ENCODE data around the gene TPCN2.

The TPCN2 gene

DNA sequence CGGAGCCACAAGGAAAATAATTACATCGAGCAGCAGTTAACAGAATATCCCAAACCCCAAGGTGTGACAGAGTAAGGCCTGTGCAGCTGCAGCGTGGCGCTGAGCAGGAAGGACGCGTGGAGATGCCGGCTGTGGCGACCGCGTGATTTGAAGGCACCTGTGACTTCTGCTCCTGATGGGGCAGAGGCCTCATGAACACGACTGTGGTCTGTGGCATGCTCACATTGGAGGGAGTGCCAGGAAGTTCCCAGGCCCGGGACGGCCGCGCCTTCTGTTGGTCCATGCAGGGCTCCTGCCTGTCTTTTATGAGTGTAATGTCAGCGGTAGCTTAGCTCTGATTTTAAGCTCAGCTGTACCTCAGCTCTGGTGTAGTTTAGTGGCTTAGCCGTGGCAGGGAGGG, 50.4 kb downstream of the TPCN2 start:
- no peak for DNase-seq

GRCh38 chr11:69100454-69101114, 51.9 kb downstream of the TPCN2 start:
- DNase-seq, result no peak

DNA sequence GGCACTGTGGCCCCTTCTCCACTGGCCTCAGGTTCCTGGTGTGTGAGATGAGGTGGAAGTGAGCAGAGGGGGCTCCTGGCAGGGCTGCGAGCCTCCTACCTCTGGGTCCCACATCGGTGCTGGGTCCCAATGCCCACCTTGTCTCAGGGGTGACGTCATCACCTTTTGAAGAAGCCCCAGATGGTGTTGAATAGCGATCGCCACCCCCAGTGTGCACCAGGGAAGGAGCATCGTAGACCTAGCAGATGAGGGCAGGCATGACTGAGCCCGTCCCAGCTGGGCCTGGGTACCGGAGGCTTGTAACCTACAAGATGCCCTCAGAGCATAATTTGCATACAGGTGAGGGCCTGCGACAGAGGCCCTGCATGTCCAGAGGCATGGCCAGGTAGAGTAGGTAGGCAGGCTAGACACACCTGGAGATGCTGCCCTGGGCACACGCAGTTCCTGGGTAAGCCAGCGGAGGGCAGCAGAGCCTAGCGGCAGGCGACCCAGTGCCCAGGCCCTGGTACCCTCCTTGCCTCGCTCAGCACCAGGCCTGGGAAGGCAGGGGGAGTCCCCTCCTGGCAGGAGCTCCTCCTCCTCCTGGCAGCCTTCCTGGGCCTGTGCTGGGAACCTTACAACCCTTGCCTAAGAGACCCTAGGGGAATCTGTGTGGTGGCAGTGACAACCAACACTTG, 52.5 kb downstream of the TPCN2 start:
- peak; percentile 52 for DNase-seq

DNA sequence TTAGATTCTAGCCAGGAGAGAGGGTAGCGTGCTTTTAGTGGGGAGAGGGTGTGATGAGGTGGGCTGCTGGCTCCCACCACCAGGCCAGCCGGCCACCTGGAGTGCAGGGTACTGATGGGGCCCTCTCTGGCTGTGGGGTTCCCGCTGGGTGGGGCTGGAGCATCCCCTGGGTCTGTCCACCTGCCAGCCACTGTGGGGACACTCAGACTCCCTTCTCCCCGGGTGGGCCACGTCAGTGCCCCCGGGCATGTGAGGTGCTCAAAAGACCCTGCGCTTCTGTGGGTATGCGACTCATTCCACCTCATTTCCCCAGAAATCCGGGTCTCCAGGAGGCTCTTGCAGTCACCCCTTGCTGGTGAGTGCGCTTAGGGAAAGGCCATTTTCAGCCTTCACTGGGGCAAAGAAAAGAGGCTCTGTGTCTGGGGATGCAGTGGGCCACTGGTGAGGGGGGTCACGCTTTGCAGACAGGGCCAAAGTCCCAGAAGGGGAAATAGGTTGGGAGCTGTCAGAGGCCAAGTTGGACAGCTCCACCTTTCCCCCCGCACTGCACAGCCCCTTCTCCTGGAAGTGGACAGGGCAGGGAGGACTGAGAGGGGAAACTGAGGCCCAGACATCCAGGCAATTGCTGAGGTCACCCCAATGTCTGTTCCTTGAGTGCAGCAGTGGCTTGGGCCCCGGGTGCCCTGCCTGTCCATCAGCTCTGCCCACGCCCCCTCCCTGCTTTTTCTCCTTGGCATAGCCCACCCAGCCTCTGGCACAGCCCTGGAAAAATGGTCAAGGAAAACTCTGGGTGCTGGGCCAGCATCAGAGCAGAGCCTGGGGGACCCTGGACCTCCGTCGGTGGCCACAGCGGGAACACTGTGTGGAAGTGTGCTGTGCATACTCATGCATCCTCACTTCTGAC, 53.3 kb downstream of the TPCN2 start:
- no peak for DNase-seq

GRCh38 chr11:69102732-69103615, 54.2 kb downstream of the TPCN2 start:
- no peak for DNase-seq

DNA sequence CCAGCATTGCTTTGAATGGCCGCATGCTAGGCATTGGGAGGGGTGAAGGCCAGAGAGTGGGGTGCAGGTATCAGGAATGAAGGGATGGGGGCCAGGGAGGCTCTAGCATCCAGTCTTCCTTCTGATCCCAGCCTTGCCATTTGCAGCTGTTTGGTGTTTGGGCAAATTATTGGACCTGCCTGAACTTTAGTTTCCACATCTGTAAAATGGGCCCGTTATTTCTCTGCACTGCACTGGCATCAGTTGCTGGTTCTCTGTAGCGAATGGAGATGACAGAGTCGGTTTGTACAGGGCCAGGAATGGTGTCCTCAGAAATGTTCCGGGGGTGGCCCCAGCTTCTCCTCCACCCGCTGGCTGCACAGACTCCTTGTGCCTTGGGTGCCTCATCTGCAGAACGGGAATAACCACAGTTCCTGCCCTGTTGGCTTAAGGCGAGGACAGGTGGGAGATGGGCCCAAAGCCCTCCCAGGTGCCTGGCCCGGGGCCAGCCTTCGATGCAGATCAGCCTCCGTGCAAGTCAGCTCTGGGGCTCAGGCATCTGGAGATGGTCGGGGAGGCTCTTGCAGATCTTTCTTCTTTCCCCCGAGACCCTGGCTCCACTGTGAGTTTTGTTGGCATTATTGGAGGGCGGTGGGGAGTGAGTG, 55.6 kb downstream of the TPCN2 start:
- no peak for DNase-seq

GRCh38 chr11:69104856-69105395, 56.2 kb downstream of the TPCN2 start:
- DNase-seq, result no peak

DNA sequence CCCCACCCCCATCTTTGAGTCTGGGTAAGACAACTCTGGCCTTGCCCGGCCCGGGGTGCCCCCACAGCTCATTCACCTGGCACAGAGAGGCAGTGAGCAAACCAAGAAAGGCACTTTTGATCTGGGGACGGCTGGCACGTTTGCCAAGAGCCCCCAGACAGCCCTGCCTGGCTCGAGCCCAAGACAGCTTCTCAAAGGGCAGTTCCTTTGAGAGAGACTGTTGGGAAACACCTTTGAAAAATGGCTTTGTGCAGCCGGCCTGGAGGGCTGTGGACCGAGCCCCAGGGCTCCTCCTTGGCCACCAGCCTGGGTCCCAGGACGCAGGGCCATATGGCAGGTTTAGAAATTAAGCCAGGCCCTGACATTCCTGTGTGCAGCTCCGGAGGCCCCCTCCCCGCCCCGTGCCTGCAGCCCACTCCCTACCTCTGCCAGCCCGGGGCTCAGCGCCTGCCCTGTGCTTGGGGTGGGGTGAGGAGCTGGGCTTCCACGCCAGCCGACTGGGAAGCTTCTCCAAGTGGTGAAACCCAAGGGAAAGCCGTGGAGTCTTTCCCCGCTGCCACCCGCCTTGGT, 56.8 kb downstream of the TPCN2 start:
- DNase-seq, result no peak

GRCh38 chr11:69106031-69106811, 57.5 kb downstream of the TPCN2 start:
- DNase-seq, result no peak

DNA sequence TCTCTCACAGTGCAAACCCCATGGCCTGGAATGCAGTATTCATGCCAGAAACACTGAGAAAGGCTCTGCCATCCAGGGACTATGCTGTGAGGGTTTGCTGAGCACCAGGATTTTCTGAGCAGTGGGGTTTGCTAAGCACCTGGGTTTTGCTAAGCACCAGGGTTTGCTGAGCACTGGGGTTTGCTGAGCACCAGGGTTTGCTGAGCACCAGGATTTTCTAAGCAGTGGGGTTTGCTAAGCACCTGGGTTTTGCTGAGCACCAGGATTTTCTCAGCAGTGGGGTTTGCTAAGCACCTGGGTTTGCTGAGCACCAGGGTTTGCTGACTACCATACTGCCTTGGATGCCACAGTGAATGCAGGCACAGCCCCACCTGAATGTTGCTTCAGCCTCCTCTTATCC, 58.7 kb downstream of the TPCN2 start:
- no peak for DNase-seq

DNA sequence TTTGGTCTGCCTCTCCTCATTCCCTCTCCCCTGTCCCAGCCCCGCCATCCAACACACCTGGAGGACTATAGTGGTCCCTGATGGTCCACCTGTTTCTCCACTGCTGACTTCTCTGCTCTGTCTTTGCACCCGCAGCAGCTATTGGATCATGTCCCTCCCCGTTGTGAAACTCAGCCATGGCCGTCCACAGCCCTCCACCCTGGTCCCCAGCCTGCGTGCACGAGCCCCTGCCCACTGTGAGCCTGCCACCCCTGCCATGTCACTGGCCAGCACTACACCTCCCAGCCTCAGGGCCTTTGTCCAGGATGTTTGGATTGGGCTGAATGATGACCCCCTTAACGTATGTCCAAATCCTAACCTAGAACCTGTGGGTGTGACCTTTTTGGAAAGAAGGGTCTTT, 59.3 kb downstream of the TPCN2 start:
- DNase-seq, result no peak

- no peak for DNase-seq
Measured at GRCh38 chr11:69108559-69108958, 59.8 kb downstream of the TPCN2 start.

- DNase-seq, result no peak
Measured at GRCh38 chr11:69109101-69109500, 60.4 kb downstream of the TPCN2 start.

DNA sequence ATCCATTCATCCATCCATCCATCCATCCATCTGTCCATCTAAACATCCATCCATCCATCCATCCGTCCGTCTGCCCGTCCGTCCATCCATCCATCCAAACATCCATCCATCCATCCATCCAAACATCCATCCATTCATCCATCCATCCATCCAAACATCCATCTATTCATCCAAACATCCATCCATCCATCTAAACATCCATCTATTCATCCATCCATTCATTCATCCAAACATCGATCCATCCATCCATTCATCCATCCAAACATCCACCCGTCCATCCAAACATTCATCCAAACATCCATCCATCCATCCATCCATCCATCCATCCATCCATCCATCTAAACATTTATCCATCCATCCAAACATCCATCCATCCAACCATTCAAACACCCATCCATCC, 61.7 kb downstream of the TPCN2 start:
- no peak for DNase-seq

DNA sequence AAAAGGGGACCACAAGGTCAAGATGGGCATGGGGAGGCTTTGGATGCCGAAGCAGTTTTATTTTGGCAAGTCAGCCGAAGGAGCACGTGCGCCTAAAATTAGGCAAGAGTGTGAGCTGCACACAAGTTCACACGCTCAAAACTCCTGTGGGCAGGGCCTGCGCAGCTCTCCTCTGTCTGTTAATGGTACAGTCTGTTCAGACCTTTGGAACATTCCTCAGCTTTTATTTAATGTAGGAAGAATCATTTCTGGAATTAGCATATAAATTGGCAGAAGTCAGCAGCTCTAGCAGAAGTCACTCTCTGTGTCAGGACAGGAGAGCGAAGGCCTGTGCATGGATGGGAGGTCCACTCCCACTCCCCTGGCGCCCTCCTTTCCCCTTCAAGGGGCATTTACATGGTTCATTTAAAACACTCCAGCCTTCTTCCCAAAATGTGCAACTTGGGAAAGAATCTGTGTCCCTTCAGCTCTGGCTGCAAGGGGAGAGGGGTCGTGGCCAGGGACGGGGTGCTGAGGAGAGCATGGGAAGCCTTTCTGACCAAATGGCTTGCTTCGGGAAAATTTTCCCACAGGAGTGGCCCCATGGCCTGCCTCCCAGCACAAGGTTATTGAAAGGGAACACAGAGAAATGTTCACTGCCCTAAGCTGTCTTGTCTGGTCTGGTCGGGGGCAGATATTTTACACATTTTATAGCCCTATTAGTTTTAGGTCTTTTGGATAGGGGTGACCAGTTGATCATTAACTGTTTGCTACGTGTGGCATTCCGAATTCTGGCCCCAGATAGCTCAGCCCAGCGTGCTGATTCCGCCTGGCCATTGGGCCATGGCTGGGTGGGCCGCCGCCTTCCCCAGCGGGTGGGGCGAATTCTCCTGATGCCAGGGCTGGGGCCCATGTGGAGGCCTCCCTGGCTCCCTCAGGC, 63.2 kb downstream of the TPCN2 start:
- DNase-seq, result no peak

DNA sequence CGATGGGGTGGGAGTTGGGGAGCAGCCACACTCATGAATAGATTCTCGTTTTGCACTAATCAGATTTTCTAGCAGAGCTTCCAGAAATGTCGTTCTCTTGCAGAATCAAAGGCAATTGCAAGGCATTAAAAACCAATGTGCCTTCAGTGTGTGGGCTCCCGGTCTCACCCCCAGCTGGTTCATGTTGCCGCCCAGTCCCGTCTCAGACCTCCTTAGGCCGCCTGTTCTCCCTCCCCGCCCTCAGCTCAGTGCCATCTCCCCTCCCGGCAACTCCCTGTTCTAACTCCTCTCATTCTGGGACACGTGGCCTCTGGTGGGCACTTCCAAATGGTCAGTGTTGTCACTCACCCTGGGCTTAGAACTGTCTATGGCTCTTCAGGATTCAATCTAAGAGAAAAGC, 64.5 kb downstream of the TPCN2 start:
- no peak for DNase-seq

- DNase-seq, result no peak
Measured at GRCh38 chr11:69113646-69114340, 65.1 kb downstream of the TPCN2 start.

DNA sequence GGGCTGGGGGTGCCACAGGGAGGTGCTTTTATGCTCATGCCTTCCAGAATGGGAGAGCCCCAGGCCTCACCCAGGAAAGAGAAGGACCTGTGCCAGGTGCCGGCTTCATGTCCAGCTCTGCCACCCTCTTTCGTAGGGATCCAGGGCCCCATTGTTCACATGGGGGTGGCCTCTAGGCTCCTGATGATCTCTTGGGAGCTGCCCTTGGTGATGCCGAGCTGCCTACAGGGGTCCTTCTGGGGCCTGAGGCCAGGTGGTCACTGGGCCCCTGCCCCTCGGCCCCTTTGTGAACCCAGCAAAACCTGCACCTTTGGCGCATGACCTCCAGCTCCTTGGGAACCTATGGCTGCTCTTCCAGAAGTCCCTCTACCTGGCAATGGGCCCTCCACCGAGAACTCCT, 65.6 kb downstream of the TPCN2 start:
- no peak for DNase-seq
